Measurements from ENCODE around the gene CREBZF. TPM values are rescaled to one million over a fixed set of nuclear protein-coding genes. Genes with fewer than 3 reads are reported as not detected.

Gene CREBZF, protein sequence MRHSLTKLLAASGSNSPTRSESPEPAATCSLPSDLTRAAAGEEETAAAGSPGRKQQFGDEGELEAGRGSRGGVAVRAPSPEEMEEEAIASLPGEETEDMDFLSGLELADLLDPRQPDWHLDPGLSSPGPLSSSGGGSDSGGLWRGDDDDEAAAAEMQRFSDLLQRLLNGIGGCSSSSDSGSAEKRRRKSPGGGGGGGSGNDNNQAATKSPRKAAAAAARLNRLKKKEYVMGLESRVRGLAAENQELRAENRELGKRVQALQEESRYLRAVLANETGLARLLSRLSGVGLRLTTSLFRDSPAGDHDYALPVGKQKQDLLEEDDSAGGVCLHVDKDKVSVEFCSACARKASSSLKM
- 45.2 and 57.7 TPM in 2 replicates for total RNA-seq

- TF ChIP-seq CTCF (IDR thresholded peaks at IDR 0.05; ENCODE audit: insufficient read depth, low read length, severe bottlenecking): no peak
- FAIRE-seq (no peak), DNase-seq (ENCODE audit: low read depth) (peak; percentile 84)
- H3K4me3 ChIP-seq (ENCODE audit: low read depth, low read length): peak within 1 kb of the TSS; percentile 94
- H3K36me3 ChIP-seq (ENCODE audit: control insufficient read depth, insufficient read depth, low read length): peaks cover 1% of the 10 kb centered on the region
- H3K27me3 ChIP-seq (ENCODE audit: control insufficient read depth, insufficient read depth, low read length): no peaks in the 10 kb centered on the region
These were observed at the start of gene CREBZF for GRCh38 chr11:85664615-85665481. Gene CREBZF, minus strand, starts transcription at chr11:85665129. Its CDS starts 254 bp downstream, at chr11:85664875.

DNA sequence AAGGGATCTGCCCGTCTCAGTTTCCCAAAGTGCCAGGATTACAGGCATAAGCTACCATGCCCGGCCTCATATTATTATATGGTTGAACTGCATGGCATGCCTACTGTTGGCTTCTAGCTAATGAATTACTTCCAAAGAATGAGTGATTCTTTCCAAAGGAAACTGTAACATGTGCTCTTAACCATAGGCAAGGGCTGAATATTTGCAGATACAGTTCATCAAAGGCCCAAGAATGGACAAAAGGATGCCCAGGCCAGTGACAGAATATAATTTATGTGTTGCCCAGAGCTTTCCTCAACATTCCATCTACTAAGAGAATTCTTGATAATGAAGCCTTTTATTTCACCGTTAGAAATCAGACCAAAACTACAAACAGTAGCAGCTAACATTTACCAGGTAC, 48.0 kb upstream of the CREBZF start:
- DNase-seq (ENCODE audit: low read depth): no peak
- H3K36me3 ChIP-seq (ENCODE audit: control insufficient read depth, insufficient read depth, low read length): no peaks in the 10 kb centered on the region
- no peak for FAIRE-seq
- H3K27me3 ChIP-seq (ENCODE audit: control insufficient read depth, insufficient read depth, low read length): no peaks in the 10 kb centered on the region
- TF ChIP-seq CTCF (IDR thresholded peaks at IDR 0.05; ENCODE audit: insufficient read depth, low read length, severe bottlenecking): no peak
- H3K4me3 ChIP-seq (ENCODE audit: low read depth, low read length): no peak overlapping the region

GRCh38 chr11:85710917-85711316, 46.0 kb upstream of the CREBZF start:
- TF ChIP-seq CTCF (IDR thresholded peaks at IDR 0.05; ENCODE audit: insufficient read depth, low read length, severe bottlenecking): no peak
- Histone ChIP-seq H3K27me3 (ENCODE audit: control insufficient read depth, insufficient read depth, low read length) (no peaks in the 10 kb centered on the region), H3K36me3 (ENCODE audit: control insufficient read depth, insufficient read depth, low read length) (no peaks in the 10 kb centered on the region), H3K4me3 (ENCODE audit: low read depth, low read length) (no peak overlapping the region)
- no peak for FAIRE-seq
- DNase-seq (ENCODE audit: low read depth): peak; percentile 35

- no peak for TF ChIP-seq CTCF (IDR thresholded peaks at IDR 0.05; ENCODE audit: insufficient read depth, low read length, severe bottlenecking)
- Histone ChIP-seq H3K4me3 (ENCODE audit: low read depth, low read length) (no peak overlapping the region), H3K27me3 (ENCODE audit: control insufficient read depth, insufficient read depth, low read length) (no peaks in the 10 kb centered on the region), H3K36me3 (ENCODE audit: control insufficient read depth, insufficient read depth, low read length) (no peaks in the 10 kb centered on the region)
- FAIRE-seq (no peak), DNase-seq (ENCODE audit: low read depth) (no peak)
These were observed 45.2 kb upstream of the CREBZF start for GRCh38 chr11:85709941-85710702.

DNA sequence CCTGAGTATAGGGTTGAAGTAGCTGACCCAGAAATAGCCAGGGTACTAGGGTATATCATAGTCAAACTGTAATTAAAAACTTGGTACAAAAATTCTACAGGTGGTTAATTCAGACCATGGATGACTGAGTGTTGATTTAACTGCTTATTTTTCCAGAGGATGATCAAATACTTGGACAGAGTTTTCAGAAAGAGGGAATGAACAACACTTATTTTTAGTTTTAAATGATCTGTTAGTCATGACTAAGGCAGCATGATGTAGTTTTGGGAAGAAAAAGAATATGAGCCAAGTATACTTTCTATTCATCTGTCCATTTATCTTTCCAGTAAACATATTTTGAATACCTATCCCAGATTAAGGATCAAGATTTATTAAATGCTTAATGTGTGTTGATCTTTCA, 40.9 kb upstream of the CREBZF start:
- DNase-seq (ENCODE audit: low read depth): no peak
- no peaks in the 10 kb centered on the region for H3K27me3 ChIP-seq (ENCODE audit: control insufficient read depth, insufficient read depth, low read length)
- no peak for FAIRE-seq
- H3K36me3 ChIP-seq (ENCODE audit: control insufficient read depth, insufficient read depth, low read length): no peaks in the 10 kb centered on the region
- TF ChIP-seq CTCF (IDR thresholded peaks at IDR 0.05; ENCODE audit: insufficient read depth, low read length, severe bottlenecking): no peak
- no peak overlapping the region for H3K4me3 ChIP-seq (ENCODE audit: low read depth, low read length)

All from bronchial epithelial cell (primary cell).